K562 (cell line): ENCODE data around the gene PEAR1. TPM values are rescaled to one million over a fixed set of nuclear protein-coding genes. Genes with fewer than 3 reads are reported as not detected.
A peak's percentile ranks its signal among the peaks of the same experiment; 100 is the strongest.

Experiments used
- CBX3 ChIP-seq, 2 experiments: IDR thresholded peaks; 1 replicate in 1 of 2; 2 replicates in 1 of 2; pipeline ENCODE4 v1.6.1; 2012; ENCODE audit warnings: inconsistent platforms in 2 of 2, low read length in 2 of 2, borderline replicate concordance in 1 of 2, control low read depth in 1 of 2
- CBX8 ChIP-seq: fragments of 200-600 bp; sonication (generic); IDR thresholded peaks from 2 replicates; pipeline ENCODE4 v1.6.1; 2012; ENCODE audit warnings: borderline replicate concordance, mixed run types, low read depth, mild to moderate bottlenecking, moderate library complexity, mixed read lengths, low read length, control low read depth, inconsistent platforms; ENCODE audit not compliant: poor library complexity, severe bottlenecking; ENCODE audit errors: extremely low read depth
- CHD4 ChIP-seq: fragments of 200-600 bp; sonication (generic); IDR thresholded peaks from 3 replicates; pipeline ENCODE4 v1.6.1; 2012; ENCODE audit warnings: low read depth, mild to moderate bottlenecking, mixed read lengths, low read length, inconsistent platforms; ENCODE audit not compliant: insufficient read depth, insufficient replicate concordance, poor library complexity, severe bottlenecking
- HIVEP1 ChIP-seq: fragments of 250-450 bp; sonication (Bioruptor Pico); IDR thresholded peaks from 2 replicates; pipeline ENCODE4 v1.4.0; 2020; ENCODE audit warnings: mild to moderate bottlenecking
- KDM4B ChIP-seq, 2 experiments: fragments of 450-650 bp in 1 of 2; sonication (generic) in 1 of 2; IDR thresholded peaks; 2 replicates each; pipeline ENCODE4 v1.6.1; 2016 to 2017; ENCODE audit warnings: borderline replicate concordance in 2 of 2, antibody characterized with exemption in 1 of 2, low read depth in 1 of 2, mild to moderate bottlenecking in 1 of 2
- L3MBTL2 ChIP-seq: fragments of 450-650 bp; IDR thresholded peaks from 2 replicates; pipeline ENCODE4 v1.6.1; 2016; ENCODE audit warnings: mild to moderate bottlenecking, moderate library complexity
- MGA ChIP-seq: fragments of 450-650 bp; IDR thresholded peaks from 2 replicates; pipeline ENCODE4 v1.6.1; 2016; ENCODE audit warnings: mild to moderate bottlenecking, moderate library complexity
- POU5F1 ChIP-seq: fragments of 150-350 bp; IDR thresholded peaks from 2 replicates; pipeline ENCODE4 v1.6.1; 2014; ENCODE audit warnings: borderline replicate concordance, low read length, low read depth, mild to moderate bottlenecking; ENCODE audit not compliant: partially characterized antibody
- THAP12 ChIP-seq: fragments of 250-450 bp; sonication (Bioruptor Pico); IDR thresholded peaks from 2 replicates; pipeline ENCODE4 v1.9.0; 2021; ENCODE audit warnings: mild to moderate bottlenecking, inconsistent platforms
- ZNF24 ChIP-seq: fragments of 450-650 bp; IDR thresholded peaks from 2 replicates; pipeline ENCODE4 v1.6.1; 2016
- ZNF785 ChIP-seq: fragments of 250-450 bp; sonication (Bioruptor Pico); IDR thresholded peaks from 2 replicates; pipeline ENCODE4 v1.4.0; 2020; ENCODE audit warnings: mild to moderate bottlenecking
- polyA plus RNA-seq, 8 experiments: library from polyadenylated mRNA; depleted of rRNA in 4 of 8; stranded (reverse) in 5 of 8; unstranded in 3 of 8; fragments of >200 nt; fragmentation: Nextera tagmentation in 2 of 8; fragmentation: Illumina TruSeq in 1 of 8; extraction: Ambion mirVana in 2 of 8; extraction: Trizol in 1 of 8; gene quantifications; 2 replicates each; pipeline versions ENCODE4 v1.2.1 to v1.2.3, GENCODE V29; 2011 to 2014; ENCODE audit warnings: inconsistent platforms in 1 of 8, missing spikeins in 1 of 8
- total RNA-seq, 7 experiments: library from RNA; depleted of rRNA in 6 of 7; stranded (reverse); fragments of >200 nt in 6 of 7; fragmentation: Illumina TruSeq in 2 of 7; extraction: Trizol in 2 of 7; gene quantifications; 2 replicates each; pipeline versions ENCODE4 v1.2.1 to v1.2.3, GENCODE V29; 2011 to 2021; ENCODE audit warnings: low replicate concordance in 1 of 7

PEAR1 gene
- total and polyA plus RNA-seq, 9 of the 15 experiments (the other 6 are each of a cell fraction or from before 2014, with no cell fraction given): 0.87 to 13.9 (median 6.1) TPM

- TF ChIP-seq MGA: 0 out of 2 replicates have a peak, but pooled peaks have one; percentile 21
- TF ChIP-seq THAP12 (CRISPR knock-in tag): peak; percentile 50; the same call in 1 of the 2 replicates
- 0 out of 3 replicates have a peak, but pooled peaks of 1 of the 2 experiments have one; percentile 50 for TF ChIP-seq CBX3 (IDR thresholded peaks at IDR 0.05; ENCODE audit: borderline replicate concordance in 1 of 2, low read length in 2 of 2)
- TF ChIP-seq ZNF785 (CRISPR knock-in tag): no peak
- peak in 1 of 2 experiments; percentile 84; a peak in 1 of 4 replicates for TF ChIP-seq KDM4B (IDR thresholded peaks at IDR 0.05; ENCODE audit: borderline replicate concordance in 2 of 2, low read depth in 1 of 2)
- peak; percentile 20; the same call in 1 of the 2 replicates for TF ChIP-seq ZNF24
- no peak for TF ChIP-seq HIVEP1 (CRISPR knock-in tag)
- no peak for TF ChIP-seq CBX8
- no peak for TF ChIP-seq CHD4
- peak; percentile 85 for TF ChIP-seq L3MBTL2
- TF ChIP-seq POU5F1: no peak
Observed at GRCh38 chr1:156920233-156921052, 26.9 kb downstream of the PEAR1 start, which contains the start of gene LRRC71 (continued).
